ENCODE data around the gene CDK10. TPM values are rescaled to one million over a fixed set of nuclear protein-coding genes. Genes with fewer than 3 reads are reported as not detected.

CDK10 gene
- total RNA-seq, 1 experiment from 2014 or later = 116 TPM

DNA sequence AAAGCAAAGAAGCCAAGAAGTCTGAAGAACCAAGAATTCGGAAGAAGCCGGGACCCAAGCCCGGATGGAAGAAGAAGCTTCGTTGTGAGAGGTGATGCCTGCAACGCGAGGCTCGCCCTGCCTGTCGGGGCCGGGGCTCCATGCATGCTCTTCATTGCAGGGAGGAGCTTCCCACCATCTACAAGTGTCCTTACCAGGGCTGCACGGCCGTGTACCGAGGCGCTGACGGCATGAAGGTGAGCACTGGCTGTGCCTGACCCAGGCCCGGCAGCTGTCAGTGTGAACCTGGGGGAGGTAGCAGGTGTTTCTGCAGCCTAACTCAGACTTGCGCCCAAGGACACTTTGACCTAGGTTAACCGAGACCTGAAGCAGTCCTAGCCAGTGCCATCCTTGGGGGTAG lies 46.8 kb downstream of the CDK10 start:
- no peak for DNase-seq (ENCODE audit: low spot score)

DNA sequence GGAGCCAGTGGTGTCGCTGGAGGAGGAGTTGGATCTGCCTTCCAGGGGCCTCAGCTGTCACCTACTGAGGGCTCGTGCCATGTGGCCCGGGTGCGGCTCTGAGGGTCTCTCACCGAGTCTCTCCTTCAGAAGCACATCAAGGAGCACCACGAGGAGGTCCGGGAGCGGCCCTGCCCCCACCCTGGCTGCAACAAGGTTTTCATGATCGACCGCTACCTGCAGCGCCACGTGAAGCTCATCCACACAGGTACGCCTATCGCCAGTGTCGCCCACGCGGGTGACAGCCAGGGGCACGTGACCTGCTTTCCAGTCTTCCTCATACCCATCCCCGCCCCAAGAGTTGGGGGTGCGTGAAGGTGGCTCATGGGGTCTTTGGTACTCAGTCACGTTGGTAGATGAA lies 47.3 kb downstream of the CDK10 start:
- DNase-seq (ENCODE audit: low spot score) = no peak

DNA sequence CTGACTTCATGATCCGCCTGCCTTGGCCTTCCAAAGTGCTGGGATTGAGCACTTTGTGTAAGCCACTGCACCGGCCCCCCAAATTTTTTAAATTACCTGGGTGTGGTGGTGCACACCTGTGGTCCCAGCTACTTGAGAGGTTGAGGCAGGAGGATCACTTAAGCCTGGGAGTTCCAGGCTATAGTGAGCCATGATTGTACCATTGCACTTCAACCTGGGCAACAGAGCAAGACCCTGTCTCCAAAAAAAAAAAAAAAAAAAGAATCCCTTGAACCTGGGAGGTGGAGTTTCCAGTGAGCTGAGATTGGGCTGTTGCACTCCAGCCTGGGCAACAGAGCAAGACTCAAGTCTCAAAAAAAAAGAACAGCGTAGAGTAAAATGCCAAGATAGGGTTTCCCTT lies 50.1 kb downstream of the CDK10 start:
- no peak for DNase-seq (ENCODE audit: low spot score)

DNA sequence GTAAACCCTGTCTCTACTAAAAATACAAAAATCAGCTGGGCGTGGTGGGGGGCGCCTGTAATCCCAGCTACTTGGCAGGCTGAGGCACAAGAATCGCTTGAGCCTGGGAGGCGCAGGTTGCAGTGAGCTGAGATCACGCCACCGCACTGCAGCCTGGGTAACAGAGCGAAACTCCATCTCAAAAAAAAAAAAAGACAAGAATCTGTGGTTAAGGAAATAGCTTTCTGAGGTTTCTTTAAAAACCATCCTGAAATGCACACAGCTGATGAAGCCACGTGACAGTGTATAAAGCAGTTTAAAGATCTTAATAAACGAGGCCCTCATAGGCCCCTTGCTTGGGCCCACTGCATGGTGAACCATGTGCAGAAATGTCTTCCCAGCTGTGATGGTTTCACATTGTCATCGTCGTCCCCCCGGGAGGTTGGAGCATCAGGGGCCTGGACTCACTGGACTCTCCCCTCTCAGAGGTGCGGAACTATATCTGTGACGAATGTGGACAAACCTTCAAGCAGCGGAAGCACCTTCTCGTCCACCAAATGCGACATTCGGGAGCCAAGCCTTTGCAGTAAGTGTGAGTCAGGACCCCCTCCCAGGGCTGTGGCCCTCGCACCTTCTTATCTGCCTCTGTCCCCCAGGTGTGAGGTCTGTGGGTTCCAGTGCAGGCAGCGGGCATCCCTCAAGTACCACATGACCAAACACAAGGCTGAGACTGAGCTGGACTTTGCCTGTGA lies 51.0 kb downstream of the CDK10 start:
- DNase-seq (ENCODE audit: low spot score) = no peak

DNA sequence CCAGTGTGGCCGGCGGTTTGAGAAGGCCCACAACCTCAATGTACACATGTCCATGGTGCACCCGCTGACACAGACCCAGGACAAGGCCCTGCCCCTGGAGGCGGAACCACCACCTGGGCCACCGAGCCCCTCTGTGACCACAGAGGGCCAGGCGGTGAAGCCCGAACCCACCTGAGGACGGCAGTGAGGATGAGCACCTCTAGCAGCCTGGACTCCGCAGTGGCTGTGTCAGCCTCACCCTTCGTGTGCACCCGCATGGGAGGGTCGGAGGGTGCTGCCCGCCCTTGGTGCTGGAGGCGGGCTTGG lies 51.5 kb downstream of the CDK10 start:
- DNase-seq (ENCODE audit: low spot score) = no peak

DNA sequence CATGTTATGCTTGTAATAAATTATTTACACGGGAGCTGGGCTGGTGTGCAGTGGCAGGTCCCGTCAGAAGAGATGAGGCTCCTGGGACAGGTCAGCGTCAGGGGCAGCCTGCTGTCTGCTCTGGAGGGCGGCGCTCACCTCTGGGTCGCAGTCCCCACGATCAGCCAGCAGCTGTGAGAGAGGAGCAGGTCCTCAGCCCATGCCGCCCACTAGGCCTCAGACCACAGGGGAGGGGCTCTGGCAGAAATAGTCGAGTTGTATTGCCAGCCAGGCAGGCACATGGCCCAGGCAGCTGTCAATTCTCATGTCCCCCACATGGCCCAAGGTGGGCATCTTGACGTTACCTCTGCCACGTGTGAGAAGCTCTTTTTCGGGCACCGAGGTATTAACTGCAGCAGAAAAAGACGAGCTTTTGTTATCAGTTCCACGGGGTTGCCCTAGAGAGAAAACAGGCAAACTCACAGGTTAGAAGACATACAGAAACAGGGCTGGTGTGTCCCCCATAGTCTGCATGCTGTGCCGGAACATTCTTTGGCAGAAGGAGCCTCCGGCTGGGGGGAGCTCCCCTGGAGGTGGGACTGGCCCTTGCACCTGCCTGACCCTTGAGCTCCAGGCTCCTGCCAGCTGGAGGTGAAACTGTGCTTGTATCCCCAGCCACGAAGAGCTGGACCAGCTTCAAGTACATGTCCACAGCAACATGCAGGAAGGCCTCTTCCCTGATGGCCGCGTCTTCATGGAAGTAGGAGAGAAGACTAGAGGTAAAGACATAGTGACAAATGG lies 52.2 kb downstream of the CDK10 start:
- DNase-seq (ENCODE audit: low spot score) = no peak

DNA sequence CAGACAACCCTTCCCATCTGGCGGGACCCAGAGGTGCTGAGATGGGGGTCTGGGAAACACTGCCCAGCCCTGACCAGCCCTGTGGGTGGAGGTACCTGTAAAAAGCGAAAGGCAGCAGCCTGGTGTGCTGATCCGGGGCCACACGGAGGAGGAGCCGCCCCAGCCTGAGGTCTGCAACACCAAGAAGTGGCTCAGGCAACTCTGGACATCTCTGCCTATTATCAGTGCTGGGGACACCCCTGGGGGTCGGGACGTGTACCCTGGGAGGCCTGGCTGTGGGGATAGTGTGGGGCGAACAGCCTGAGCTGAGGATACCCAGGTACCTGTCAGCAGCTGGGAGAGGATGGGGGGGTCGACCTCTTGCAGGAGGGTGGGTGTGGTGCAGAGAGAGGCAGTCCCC lies 52.9 kb downstream of the CDK10 start:
- no peak for DNase-seq (ENCODE audit: low spot score)

DNA sequence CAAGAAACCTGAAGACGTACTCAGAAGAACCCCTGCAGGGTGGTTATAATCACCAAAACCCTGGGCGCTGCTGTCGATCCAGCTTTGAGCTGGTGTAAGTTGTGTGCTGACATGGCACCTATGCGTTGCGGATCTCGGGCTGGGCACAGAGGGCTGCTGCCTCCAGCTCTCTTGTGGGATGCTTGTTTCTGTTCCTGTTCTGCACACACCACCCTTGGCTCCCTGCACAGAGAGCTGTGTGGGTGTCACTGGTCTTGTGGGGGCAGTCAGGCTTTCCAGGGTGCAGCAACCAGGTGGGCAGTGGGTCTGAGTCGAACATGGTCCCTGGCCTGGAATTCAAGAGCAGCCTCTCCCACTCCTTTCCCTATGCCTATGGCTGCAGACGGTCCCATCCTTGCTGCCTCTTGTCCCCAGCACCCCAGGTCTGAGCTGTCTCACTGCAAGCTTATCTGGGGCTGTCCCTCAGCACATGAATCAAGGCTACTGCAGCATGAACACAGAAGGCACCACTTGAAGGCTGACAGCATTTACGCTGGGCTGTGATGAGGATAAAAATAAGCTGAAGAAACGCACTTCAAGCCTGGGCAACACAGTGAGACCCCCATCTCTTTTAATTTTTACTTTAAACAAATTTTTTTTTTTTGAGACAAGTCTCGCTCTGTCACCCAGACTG lies 55.0 kb downstream of the CDK10 start:
- no peak for DNase-seq (ENCODE audit: low spot score)

DNA sequence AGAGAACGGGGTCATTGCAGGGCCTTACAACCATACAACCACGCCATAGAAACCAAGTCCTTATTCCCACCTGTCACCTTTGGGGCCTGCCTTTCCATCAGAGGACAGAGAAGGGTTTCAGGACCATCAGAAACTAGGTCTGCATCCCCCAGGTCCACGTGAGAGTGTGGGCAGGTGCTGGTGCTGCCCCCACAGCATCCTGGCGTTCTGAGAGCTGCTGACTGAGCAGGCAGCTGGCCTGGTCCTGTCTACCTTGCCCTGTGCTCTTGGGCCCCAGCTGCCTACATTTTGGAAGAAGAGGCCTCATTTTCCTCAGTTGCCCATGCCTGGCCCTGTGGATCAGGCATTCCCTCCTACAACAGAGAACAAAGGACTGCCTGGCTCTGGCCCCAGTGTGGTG lies 56.5 kb downstream of the CDK10 start:
- no peak for DNase-seq (ENCODE audit: low spot score)

DNA sequence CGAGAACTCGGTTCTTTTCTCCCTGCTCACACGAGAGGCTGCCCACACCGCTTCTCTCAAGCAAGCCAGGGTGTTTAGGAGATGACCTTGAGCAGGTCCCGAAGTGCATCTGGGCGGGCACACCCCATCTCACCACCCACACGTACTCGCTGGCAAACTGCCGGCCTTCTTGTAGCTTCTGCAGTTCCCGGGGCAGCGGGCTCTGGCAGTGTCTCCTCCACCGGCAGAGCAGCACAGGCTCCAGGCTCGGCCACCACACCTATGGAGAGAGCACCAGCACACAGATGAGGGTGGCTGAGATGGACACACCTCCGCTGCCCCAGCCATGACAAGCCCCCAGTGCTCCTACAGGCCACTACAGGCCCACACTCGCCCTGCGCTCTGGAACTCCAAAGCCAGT lies 58.3 kb downstream of the CDK10 start:
- DNase-seq (ENCODE audit: low spot score) = no peak

Other genes with a start within 250 kb of the CDK10 start
- gene ANKRD11, start 196.1 kb upstream of the CDK10 start, total RNA-seq (2014; rRNA removed; shearing (Covaris generic)) = 92.5 and 122 TPM in 2 replicates
- gene SPG7, start 178.3 kb upstream of the CDK10 start, total RNA-seq (2014; rRNA removed; shearing (Covaris generic)) = 150 and 162 TPM in 2 replicates
- gene RPL13, start 126.0 kb upstream of the CDK10 start, total RNA-seq (2014; rRNA removed; shearing (Covaris generic)) = 8,222 and 8,866 TPM in 2 replicates
- gene CPNE7, start 110.9 kb upstream of the CDK10 start, total RNA-seq (2014; rRNA removed; shearing (Covaris generic)) = 16.5 and 23.8 TPM in 2 replicates
- gene DPEP1, start 73.0 kb upstream of the CDK10 start, total RNA-seq (2014; rRNA removed; shearing (Covaris generic)) = 81.5 and 82.2 TPM in 2 replicates
- 216 and 243 TPM in 2 replicates for gene CHMP1A, start 29.0 kb upstream of the CDK10 start, total RNA-seq (2014; rRNA removed; shearing (Covaris generic))
- 12.5 and 17.1 TPM in 2 replicates for gene SPATA33, start 28.9 kb upstream of the CDK10 start, total RNA-seq (2014; rRNA removed; shearing (Covaris generic))
- gene SPATA2L, start 15.0 kb downstream of the CDK10 start, total RNA-seq (2014; rRNA removed; shearing (Covaris generic)) = 71.3 and 83.7 TPM in 2 replicates
- gene VPS9D1, start 34.2 kb downstream of the CDK10 start, total RNA-seq (2014; rRNA removed; shearing (Covaris generic)) = 11.7 and 19.1 TPM in 2 replicates
- 48.0 and 48.3 TPM in 2 replicates for gene ZNF276, start 34.8 kb downstream of the CDK10 start, total RNA-seq (2014; rRNA removed; shearing (Covaris generic))
- gene FANCA, start 130.0 kb downstream of the CDK10 start, total RNA-seq (2014; rRNA removed; shearing (Covaris generic)) = 92.6 and 100 TPM in 2 replicates
- 25.2 and 30.4 TPM in 2 replicates for gene SPIRE2, start 141.8 kb downstream of the CDK10 start, total RNA-seq (2014; rRNA removed; shearing (Covaris generic))
- 136 and 161 TPM in 2 replicates for gene TCF25, start 186.9 kb downstream of the CDK10 start, total RNA-seq (2014; rRNA removed; shearing (Covaris generic))
- gene MC1R, start 232.2 kb downstream of the CDK10 start, total RNA-seq (2014; rRNA removed; shearing (Covaris generic)) = 5.2 and 5.3 TPM in 2 replicates
- 8.7 and 8.8 TPM in 2 replicates for gene TUBB3, start 236.7 kb downstream of the CDK10 start, total RNA-seq (2014; rRNA removed; shearing (Covaris generic))